Measurements from ENCODE around the gene TJAP1. TPM values are rescaled to one million over a fixed set of nuclear protein-coding genes. Genes with fewer than 3 reads are reported as not detected.
"Not testable (repeated sequence)": the region's sequence is repeated elsewhere in the genome, so short reads cannot be mapped to it uniquely, and the experiment has no call there.

The TJAP1 gene
- total RNA-seq, 1 donor from 2014 or later, result 52.1 TPM

- H3K27me3 Mint-ChIP-seq (ENCODE audit: low read depth), result no peaks in the 10 kb centered on the region
- peak overlapping the region; percentile 42 for H3K4me3 Mint-ChIP-seq
- H3K36me3 Mint-ChIP-seq (ENCODE audit: low read depth), result peaks cover 16% of the 10 kb centered on the region
- H3K27ac Mint-ChIP-seq (ENCODE audit: unreplicated experiment), result no peak overlapping the region
- DNase-seq (ENCODE audit: low read depth, low spot score), result no peak
- H3K4me1 Mint-ChIP-seq, result no peaks in the 10 kb centered on the region
- no peaks in the 10 kb centered on the region for H3K9me3 Mint-ChIP-seq
- no peak for TF ChIP-seq CTCF (conservative IDR thresholded peaks at IDR 0.05)
Measured at GRCh38 chr6:43522547-43523261, 45.3 kb downstream of the TJAP1 start.

DNA sequence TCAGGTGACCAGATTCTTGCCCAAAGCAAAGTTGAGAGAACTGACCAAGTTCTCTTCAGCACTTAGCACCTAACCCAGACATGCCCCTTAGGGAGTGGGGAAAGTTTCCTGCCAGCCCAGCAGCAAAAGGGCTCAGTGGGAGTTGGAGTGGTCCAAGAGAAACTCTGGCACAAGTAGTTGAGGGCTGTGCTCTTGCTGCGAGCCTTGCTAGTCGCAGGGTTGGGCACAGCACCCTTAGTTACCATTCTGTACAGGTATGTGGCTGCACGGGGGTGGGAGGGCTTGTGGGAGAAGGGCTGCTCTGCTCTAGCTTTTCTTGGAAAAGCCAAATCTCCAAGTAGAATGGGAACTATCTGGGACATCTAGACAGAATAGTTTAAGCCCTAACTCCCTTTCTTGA, 45.9 kb downstream of the TJAP1 start:
- Mint-ChIP-seq H3K27me3 (ENCODE audit: low read depth) (no peaks in the 10 kb centered on the region), H3K9me3 (no peaks in the 10 kb centered on the region), H3K4me3 (peak overlapping the region; percentile 19), H3K27ac (ENCODE audit: unreplicated experiment) (no peak overlapping the region), H3K36me3 (ENCODE audit: low read depth) (peaks cover 19% of the 10 kb centered on the region), H3K4me1 (no peaks in the 10 kb centered on the region)
- no peak for DNase-seq (ENCODE audit: low read depth, low spot score)
- TF ChIP-seq CTCF (conservative IDR thresholded peaks at IDR 0.05), result no peak

DNA sequence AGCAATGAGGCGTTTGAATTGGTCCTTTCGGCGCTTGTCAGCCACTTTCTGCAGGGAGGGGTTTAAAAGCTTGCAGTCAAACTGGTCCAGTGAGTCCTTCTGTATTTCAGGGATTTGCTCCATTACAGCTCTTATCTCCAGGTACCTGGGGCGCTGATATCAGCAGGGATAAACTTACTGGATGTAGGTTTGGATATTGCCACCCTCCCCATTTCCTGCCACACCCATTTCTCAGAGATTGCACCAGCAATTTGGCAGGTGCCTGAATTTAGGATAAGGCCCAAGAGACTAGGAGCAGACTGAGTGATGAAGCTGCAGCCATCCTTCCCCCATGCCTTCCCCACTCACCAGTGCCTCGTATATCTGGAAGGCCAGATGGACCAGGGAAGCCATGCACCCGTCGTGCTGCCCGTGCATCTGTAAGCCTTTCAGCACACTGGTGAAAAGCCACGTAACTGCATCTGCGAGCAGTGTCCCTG, 47.2 kb downstream of the TJAP1 start:
- Mint-ChIP-seq H3K4me3 (no peak overlapping the region), H3K9me3 (no peaks in the 10 kb centered on the region), H3K4me1 (no peaks in the 10 kb centered on the region), H3K27ac (ENCODE audit: unreplicated experiment) (no peak overlapping the region), H3K27me3 (ENCODE audit: low read depth) (no peaks in the 10 kb centered on the region), H3K36me3 (ENCODE audit: low read depth) (peaks cover 22% of the 10 kb centered on the region)
- TF ChIP-seq CTCF (conservative IDR thresholded peaks at IDR 0.05), result no peak
- no peak for DNase-seq (ENCODE audit: low read depth, low spot score)

DNA sequence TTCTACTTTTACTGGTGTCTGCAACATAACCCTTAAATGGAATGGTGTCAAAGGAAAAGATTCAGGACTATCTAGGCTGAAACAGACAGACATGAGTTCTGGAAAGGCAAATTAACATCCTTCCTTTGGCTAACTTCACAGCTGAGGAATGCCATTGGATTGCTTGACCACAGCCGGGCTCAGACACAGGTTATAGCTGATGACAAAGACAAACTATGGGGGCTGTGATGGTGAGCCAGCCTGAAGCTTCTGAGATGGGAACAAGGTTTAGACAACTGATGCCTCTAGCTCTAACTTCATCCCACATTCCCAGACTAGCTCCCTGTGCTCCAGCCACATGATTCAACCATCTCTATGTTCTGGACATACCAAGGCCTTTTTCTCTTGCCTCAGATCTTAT, 54.8 kb downstream of the TJAP1 start:
- no peak for TF ChIP-seq CTCF (conservative IDR thresholded peaks at IDR 0.05)

DNA sequence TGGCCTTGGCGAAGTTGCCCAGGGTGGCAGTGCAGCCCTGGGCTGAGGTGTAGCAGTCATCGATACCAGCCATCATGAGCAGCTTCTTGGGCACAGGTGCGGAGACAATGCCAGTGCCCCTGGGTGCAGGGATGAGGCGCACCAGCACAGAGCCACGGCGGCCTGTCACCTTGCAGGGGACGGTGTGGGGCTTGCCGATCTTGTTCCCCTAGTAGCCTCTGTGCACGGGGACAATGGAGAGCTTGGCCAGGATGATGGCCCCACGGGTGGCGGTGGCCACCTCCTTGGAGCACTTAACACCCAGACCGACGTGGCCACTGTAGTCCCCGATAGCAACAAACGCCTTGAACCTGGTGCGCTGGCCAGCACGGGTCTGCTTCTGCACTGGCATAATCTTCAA, 61.6 kb downstream of the TJAP1 start:
- DNase-seq (ENCODE audit: low read depth, low spot score); H3K4me1 Mint-ChIP-seq; H3K27ac Mint-ChIP-seq (ENCODE audit: unreplicated experiment); H3K9me3 Mint-ChIP-seq; H3K4me3 Mint-ChIP-seq; H3K27me3 Mint-ChIP-seq (ENCODE audit: low read depth): not testable (repeated sequence)
- H3K36me3 Mint-ChIP-seq (ENCODE audit: low read depth), result peaks cover 18% of the 10 kb centered on the region

More for the DNA sequence above, 54.8 kb downstream of the TJAP1 start:
- H3K9me3 Mint-ChIP-seq, result no peaks in the 10 kb centered on the region
- peak overlapping the region; percentile 78 for H3K27ac Mint-ChIP-seq (ENCODE audit: unreplicated experiment)
- DNase-seq (ENCODE audit: low read depth, low spot score), result no peak
- H3K27me3 Mint-ChIP-seq (ENCODE audit: low read depth), result no peaks in the 10 kb centered on the region
- H3K4me1 Mint-ChIP-seq, result no peaks in the 10 kb centered on the region
- H3K36me3 Mint-ChIP-seq (ENCODE audit: low read depth), result peaks cover 24% of the 10 kb centered on the region
- no peak overlapping the region for H3K4me3 Mint-ChIP-seq

DNA sequence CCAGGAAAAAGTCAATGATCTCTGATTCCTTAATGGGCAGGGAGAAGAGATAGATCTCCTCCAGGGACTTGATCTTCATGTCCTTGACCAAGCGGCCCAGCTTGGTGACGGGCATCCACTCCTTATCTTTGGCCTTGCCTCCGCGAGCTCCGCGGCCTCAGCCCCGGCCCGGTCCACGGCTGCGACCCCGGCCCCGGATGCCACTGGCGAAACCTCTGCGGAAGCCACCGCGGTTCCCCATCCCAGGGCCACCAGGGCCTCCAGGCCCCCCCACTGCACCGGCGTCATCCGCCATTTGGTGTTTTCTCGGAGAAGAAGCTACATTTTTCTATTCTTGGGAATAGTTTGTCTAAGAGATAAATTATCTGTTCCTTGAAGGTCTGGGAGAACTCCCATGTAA, 62.0 kb downstream of the TJAP1 start:
- DNase-seq (ENCODE audit: low read depth, low spot score); H3K27me3 Mint-ChIP-seq (ENCODE audit: low read depth); H3K4me3 Mint-ChIP-seq; H3K9me3 Mint-ChIP-seq; H3K4me1 Mint-ChIP-seq; H3K27ac Mint-ChIP-seq (ENCODE audit: unreplicated experiment): not testable (repeated sequence)
- peaks cover 19% of the 10 kb centered on the region for H3K36me3 Mint-ChIP-seq (ENCODE audit: low read depth)

Measured in neural crest cell (in vitro differentiated cells).